HepG2 (cell line): ENCODE measurements around the gene DDX49.

Experiments used
- CTCF ChIP-seq: sonication (generic); formaldehyde crosslinking; IDR thresholded peaks from 2 replicates; pipeline ENCODE4 v1.5.0; 2020; ENCODE audit warnings: mild to moderate bottlenecking, missing genetic modification reagents, moderate library complexity
- E2F5 ChIP-seq: sonication (generic); formaldehyde crosslinking; conservative IDR thresholded peaks from 2 replicates; pipeline ENCODE4 v1.4.0; 2020; ENCODE audit warnings: missing genetic modification reagents
- MTF1 ChIP-seq: sonication (generic); formaldehyde crosslinking; IDR thresholded peaks from 2 replicates; pipeline ENCODE4 v1.5.0; 2020; ENCODE audit warnings: missing genetic modification reagents
- NR2F1 ChIP-seq, 2 experiments: fragments of 450-650 bp in 1 of 2; formaldehyde crosslinking in 1 of 2; IDR thresholded peaks; 2 replicates each; pipeline versions ENCODE4 v1.5.0 to v1.6.1; 2016 to 2020; ENCODE audit warnings: mild to moderate bottlenecking in 1 of 2, missing compliant biosample characterization in 1 of 2, missing genetic modification reagents in 1 of 2, moderate library complexity in 1 of 2
- PAWR ChIP-seq: sonication (generic); formaldehyde crosslinking; IDR thresholded peaks from 2 replicates; pipeline ENCODE4 v1.4.0; 2020; ENCODE audit warnings: missing genetic modification reagents, mild to moderate bottlenecking, borderline replicate concordance
- RCOR2 ChIP-seq: IDR thresholded peaks from 2 replicates; pipeline ENCODE4 v1.6.1; 2016; ENCODE audit warnings: missing biosample characterization, missing genetic modification reagents
- REPIN1 ChIP-seq: sonication (generic); formaldehyde crosslinking; IDR thresholded peaks from 2 replicates; pipeline ENCODE4 v1.8.0; 2022; ENCODE audit warnings: missing genetic modification reagents, low read depth, mild to moderate bottlenecking, borderline replicate concordance
- TBL1XR1 ChIP-seq: fragments of 150-350 bp; IDR thresholded peaks from 2 replicates; pipeline ENCODE4 v1.6.1; 2014; ENCODE audit warnings: borderline replicate concordance, low read length; ENCODE audit not compliant: partially characterized antibody
- YY1 ChIP-seq: IDR thresholded peaks from 2 replicates; pipeline ENCODE4 v1.6.1; 2011; ENCODE audit warnings: low read length, low read depth, moderate library complexity, mild to moderate bottlenecking; ENCODE audit not compliant: insufficient read depth, insufficient replicate concordance
- ZBTB33 ChIP-seq: sonication (generic); formaldehyde crosslinking; IDR thresholded peaks from 2 replicates; pipeline ENCODE4 v1.4.0; 2020; ENCODE audit warnings: missing genetic modification reagents

GRCh38 chr19:18949858-18950257, 30.3 kb downstream of the DDX49 start:
- TF ChIP-seq NR2F1 (CRISPR knock-in tag; IDR thresholded peaks at IDR 0.05): no peak
- no peak for TF ChIP-seq TBL1XR1
- TF ChIP-seq REPIN1 (CRISPR knock-in tag): no peak
- TF ChIP-seq CTCF (CRISPR knock-in tag): no peak
- TF ChIP-seq PAWR (CRISPR knock-in tag): no peak
- no peak for TF ChIP-seq ZBTB33 (CRISPR knock-in tag)
- no peak for TF ChIP-seq MTF1
- TF ChIP-seq RCOR2 (CRISPR knock-in tag): no peak
- TF ChIP-seq YY1: no peak
- TF ChIP-seq E2F5 (CRISPR knock-in tag): no peak
